ENCODE measurements around the gene DHFR2.

- TF ChIP-seq TAF1 (IDR thresholded peaks at IDR 0.05; ENCODE audit: borderline replicate concordance, low read depth, low read length) = no peak; the same call in 1 of the 2 replicates
- peak; percentile 77 for TF ChIP-seq POLR2A (IDR thresholded peaks at IDR 0.05; ENCODE audit: low read depth, low read length)
- TF ChIP-seq POLR2AphosphoS5 (IDR thresholded peaks at IDR 0.05; ENCODE audit: low read depth, low read length) = peak; percentile 67
These were observed at the start of gene DHFR2, which contains the start of gene NSUN3 for GRCh38 chr3:94062513-94063404.

Measured in GM12892 (cell line).